GM12874 (cell line): ENCODE results near the gene PDIA5.

Source experiments
- CTCF ChIP-seq: IDR thresholded peaks from 2 replicates; pipeline ENCODE4 v1.5.1; 2011; ENCODE audit warnings: low read depth, mild to moderate bottlenecking, control low read depth, low read length, moderate library complexity; ENCODE audit not compliant: insufficient read depth

PDIA5 gene

GRCh38 chr3:123161167-123161566 lies 94.3 kb downstream of the PDIA5 start:
- TF ChIP-seq CTCF, result 0 out of 2 replicates have a peak, but pooled peaks have one; percentile 4

- TF ChIP-seq CTCF, result no peak
Measured at GRCh38 chr3:123163141-123163540, 96.3 kb downstream of the PDIA5 start.

- TF ChIP-seq CTCF, result no peak
Measured at GRCh38 chr3:123165163-123165562, 98.3 kb downstream of the PDIA5 start.

GRCh38 chr3:123167686-123168085 lies 100.9 kb downstream of the PDIA5 start:
- no peak for TF ChIP-seq CTCF

- TF ChIP-seq CTCF, result no peak
Measured at GRCh38 chr3:123168122-123168521, 101.3 kb downstream of the PDIA5 start.

- no peak for TF ChIP-seq CTCF
Measured at GRCh38 chr3:123168605-123169004, 101.8 kb downstream of the PDIA5 start.

- TF ChIP-seq CTCF, result no peak
Measured at GRCh38 chr3:123169492-123169929, 102.7 kb downstream of the PDIA5 start.

- TF ChIP-seq CTCF, result no peak
Measured at GRCh38 chr3:123169930-123170329, 103.1 kb downstream of the PDIA5 start.
